ENCODE measurements around the gene AK5.

The AK5 gene

GRCh38 chr1:77605246-77606026 is 323.6 kb downstream of the AK5 start:
- DNase-seq: peak; percentile 64 to 88 (median 84)

GRCh38 chr1:77608893-77609292 is 327.1 kb downstream of the AK5 start:
- DNase-seq: no peak
